ENCODE data around the gene UBQLN1. TPM values are rescaled to one million over a fixed set of nuclear protein-coding genes. Genes with fewer than 3 reads are reported as not detected.
A peak's percentile ranks its signal among the peaks of the same experiment; 100 is the strongest.
"Not testable (repeated sequence)": the region's sequence is repeated elsewhere in the genome, so short reads cannot be mapped to it uniquely, and the experiment has no call there.

UBQLN1 gene
- total RNA-seq, 3 donors from 2014 or later, result 114 to 141 (median 124) TPM

DNA sequence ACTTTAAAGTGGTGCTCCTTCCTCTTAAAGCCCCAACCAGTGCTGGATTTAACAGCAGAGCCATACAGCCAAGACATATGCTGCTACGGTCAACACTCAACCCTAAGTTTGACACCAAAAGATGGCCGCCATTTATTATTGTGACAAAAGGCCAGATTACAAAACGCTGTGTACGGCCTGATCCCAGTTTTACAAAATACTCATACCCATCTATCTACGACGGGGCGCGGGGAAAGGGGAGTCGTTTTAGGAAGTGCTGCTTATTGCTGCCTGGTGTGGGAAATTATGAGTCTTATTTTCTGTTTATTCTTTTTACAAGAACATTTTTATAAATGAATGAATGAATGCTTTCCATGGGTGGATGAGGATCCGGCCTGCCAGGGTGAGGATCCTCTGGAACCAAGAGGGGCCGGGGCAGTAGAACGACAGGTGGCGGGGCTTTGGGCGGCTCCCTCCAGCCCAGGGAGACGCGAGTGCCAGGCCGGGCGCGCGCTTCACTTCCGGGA, 85.3 kb downstream of the UBQLN1 start:
- Histone ChIP-seq H3K4me3 (peak overlapping the region; percentile 77 to 91 (median 83)), H3K36me3 (no peaks in the 10 kb centered on the region), H3K4me1 (no peaks in the 10 kb centered on the region), H3K9me3 (no peaks in the 10 kb centered on the region), H3K27me3 (no peaks in the 10 kb centered on the region), H3K27ac (peak overlapping the region; percentile 85 to 93)
- intact Hi-C loops (cut with DNase I; ENCODE audit: low total_unique reads), result no loop called here
- TF ChIP-seq, protein P1, sequence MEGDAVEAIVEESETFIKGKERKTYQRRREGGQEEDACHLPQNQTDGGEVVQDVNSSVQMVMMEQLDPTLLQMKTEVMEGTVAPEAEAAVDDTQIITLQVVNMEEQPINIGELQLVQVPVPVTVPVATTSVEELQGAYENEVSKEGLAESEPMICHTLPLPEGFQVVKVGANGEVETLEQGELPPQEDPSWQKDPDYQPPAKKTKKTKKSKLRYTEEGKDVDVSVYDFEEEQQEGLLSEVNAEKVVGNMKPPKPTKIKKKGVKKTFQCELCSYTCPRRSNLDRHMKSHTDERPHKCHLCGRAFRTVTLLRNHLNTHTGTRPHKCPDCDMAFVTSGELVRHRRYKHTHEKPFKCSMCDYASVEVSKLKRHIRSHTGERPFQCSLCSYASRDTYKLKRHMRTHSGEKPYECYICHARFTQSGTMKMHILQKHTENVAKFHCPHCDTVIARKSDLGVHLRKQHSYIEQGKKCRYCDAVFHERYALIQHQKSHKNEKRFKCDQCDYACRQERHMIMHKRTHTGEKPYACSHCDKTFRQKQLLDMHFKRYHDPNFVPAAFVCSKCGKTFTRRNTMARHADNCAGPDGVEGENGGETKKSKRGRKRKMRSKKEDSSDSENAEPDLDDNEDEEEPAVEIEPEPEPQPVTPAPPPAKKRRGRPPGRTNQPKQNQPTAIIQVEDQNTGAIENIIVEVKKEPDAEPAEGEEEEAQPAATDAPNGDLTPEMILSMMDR (IDR thresholded peaks at IDR 0.05), result no peak
- no peak for TF ChIP-seq POLR2A (IDR thresholded peaks at IDR 0.05)
- no peak for TF ChIP-seq POLR2AphosphoS5 (IDR thresholded peaks at IDR 0.05)
- DNase-seq (ENCODE audit: low spot score in 2 of 2), result peak in 1 of 2 donors; percentile 26

DNA sequence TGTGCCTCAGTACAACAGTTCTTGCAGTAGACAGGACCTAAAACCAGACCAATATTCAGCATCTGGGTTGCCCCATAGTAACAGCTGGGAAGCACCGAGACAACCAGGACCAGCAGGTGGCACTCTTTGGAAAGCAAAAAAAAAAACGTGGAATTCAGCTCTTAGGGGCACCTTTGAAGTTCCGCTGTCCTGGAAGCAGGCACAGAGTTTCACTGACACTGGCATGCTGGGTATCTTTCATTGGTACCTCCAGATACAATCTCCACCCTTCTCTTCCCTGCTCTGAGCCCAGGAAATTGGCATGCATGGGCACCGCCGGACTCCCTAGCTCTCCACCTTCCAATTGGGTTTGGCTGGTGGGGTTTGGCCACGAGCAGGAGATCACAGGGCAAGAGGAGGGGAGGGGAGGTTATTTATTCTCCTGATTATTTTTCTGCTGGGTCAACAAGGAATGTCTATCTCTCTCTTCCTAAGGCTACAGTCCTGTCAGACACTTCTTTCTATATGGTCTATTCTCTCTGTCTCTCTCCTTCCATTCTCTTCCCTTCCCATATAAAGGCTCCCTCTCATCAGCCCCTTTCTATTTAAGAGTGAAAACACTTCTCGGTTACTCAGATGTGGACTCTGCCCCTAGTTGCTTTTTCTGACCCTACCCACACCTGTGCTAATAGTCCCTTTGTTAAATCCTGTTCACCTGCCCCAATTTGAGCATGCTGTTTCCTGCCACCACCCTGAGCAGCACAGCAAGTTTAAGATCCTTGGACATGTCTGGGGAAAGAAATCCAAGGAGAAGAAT, 86.7 kb downstream of the UBQLN1 start:
- no peak for DNase-seq (ENCODE audit: low spot score in 2 of 2)

DNA sequence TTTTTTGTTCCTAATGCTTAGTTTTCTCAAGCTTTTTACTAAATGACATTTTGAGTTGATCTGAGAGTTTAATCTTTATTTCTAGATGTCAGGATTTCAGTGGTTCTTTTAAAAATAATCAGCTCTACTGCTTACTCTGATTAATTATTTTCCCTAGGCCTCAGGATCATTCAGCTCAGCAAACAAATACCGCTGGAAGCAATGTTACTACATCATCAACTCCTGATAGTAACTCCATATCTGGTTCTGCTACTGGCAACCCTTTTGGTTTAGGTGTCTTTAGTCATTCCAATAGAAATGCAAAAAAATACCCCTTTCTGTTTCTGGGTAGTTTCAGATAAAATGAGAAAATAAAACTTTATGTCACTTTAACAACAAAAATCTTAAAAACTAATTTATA, 90.5 kb downstream of the UBQLN1 start:
- intact Hi-C loops (cut with DNase I; ENCODE audit: low total_unique reads), result no loop called here
- H3K27me3 ChIP-seq, result no peaks in the 10 kb centered on the region
- H3K4me1 ChIP-seq, result no peaks in the 10 kb centered on the region
- no peak overlapping the region for H3K4me3 ChIP-seq
- no peaks in the 10 kb centered on the region for H3K9me3 ChIP-seq
- no peak overlapping the region for H3K27ac ChIP-seq
- TF ChIP-seq POLR2A (IDR thresholded peaks at IDR 0.05), result no peak
- TF ChIP-seq, protein P1 (IDR thresholded peaks at IDR 0.05), result no peak
- TF ChIP-seq POLR2AphosphoS5 (IDR thresholded peaks at IDR 0.05), result no peak
- no peaks in the 10 kb centered on the region for H3K36me3 ChIP-seq
- no peak for DNase-seq (ENCODE audit: low spot score in 2 of 2)

More for the DNA sequence above, 86.7 kb downstream of the UBQLN1 start:
- Histone ChIP-seq H3K27me3 (no peaks in the 10 kb centered on the region), H3K4me3 (no peak overlapping the region), H3K36me3 (no peaks in the 10 kb centered on the region), H3K27ac (no peak overlapping the region), H3K4me1 (no peaks in the 10 kb centered on the region), H3K9me3 (no peaks in the 10 kb centered on the region)
- TF ChIP-seq POLR2AphosphoS5 (IDR thresholded peaks at IDR 0.05), result no peak
- TF ChIP-seq, protein P1 (IDR thresholded peaks at IDR 0.05), result peak in 2 of 3 donors; percentile 22 to 41
- intact Hi-C loops (cut with DNase I; ENCODE audit: low total_unique reads), result no loop called here

DNA sequence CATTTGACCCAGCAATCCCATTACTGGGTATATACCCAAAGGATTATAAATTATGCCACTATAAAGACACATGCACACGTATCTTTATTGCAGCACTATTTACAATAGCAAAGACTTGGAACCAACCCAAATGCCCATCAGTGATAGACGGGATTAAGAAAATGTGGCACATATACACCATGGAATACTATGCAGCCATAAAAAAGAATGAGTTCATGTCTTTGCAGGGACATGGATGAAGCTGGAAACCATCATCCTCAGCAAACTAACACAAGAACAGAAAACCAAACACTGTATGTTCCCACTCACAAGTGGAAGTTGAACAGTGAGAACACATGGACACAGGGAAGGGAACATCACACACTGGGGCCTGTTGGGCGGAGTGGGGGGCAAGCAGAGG, 94.5 kb downstream of the UBQLN1 start:
- intact Hi-C loops (cut with DNase I; ENCODE audit: low total_unique reads); H3K27ac ChIP-seq; H3K4me3 ChIP-seq; H3K4me1 ChIP-seq; H3K36me3 ChIP-seq; H3K27me3 ChIP-seq; DNase-seq (ENCODE audit: low spot score in 2 of 2); H3K9me3 ChIP-seq: not testable (repeated sequence)

Other genes with a start within 250 kb of the UBQLN1 start
- 10 to 100 TPM in 2 of 3 donors, 1 to 10 TPM in 1; 6.3 to 14.1 (median 14.1) TPM for gene FRMD3, start 169.6 kb downstream of the UBQLN1 start, total RNA-seq
- gene IDNK, start 84.8 kb downstream of the UBQLN1 start, total RNA-seq, result 1 to 10 TPM; 4.9 to 9.0 (median 5.1) TPM
- gene GKAP1, start 109.8 kb upstream of the UBQLN1 start, total RNA-seq, result 10 to 100 TPM; 13.3 to 17.3 (median 13.4) TPM
- gene KIF27, start 213.5 kb upstream of the UBQLN1 start, total RNA-seq, result 10 to 100 TPM in 2 of 3 donors, 1 to 10 TPM in 1; 6.9 to 16.1 (median 11.5) TPM